Upper lobe of left lung (tissue), 4 donors: ENCODE results near the gene PRSS12.

ENCODE experiments used
- POLR2A ChIP-seq, 4 donors: fragments of 450-650 bp; IDR thresholded peaks; one replicate each; pipeline ENCODE4 v1.5.1; 2016 to 2017; ENCODE audit warnings: antibody characterized with exemption in 4 of 4, mild to moderate bottlenecking in 2 of 4
- POLR2AphosphoS5 ChIP-seq, 2 donors: sonication (generic); formaldehyde crosslinking; IDR thresholded peaks; one replicate each; pipeline ENCODE4 v1.5.1; 2017; ENCODE audit warnings: antibody characterized with exemption in 2 of 2
- TF ChIP-seq, protein P1 (sequence below), 6 experiments: fragments of 450-650 bp in 4 of 6; fragments of 200-600 bp in 2 of 6; sonication (generic) in 2 of 6; IDR thresholded peaks; one replicate each; pipeline ENCODE4 v1.5.1; 2016 to 2019; ENCODE audit warnings: antibody characterized with exemption in 6 of 6

DNA sequence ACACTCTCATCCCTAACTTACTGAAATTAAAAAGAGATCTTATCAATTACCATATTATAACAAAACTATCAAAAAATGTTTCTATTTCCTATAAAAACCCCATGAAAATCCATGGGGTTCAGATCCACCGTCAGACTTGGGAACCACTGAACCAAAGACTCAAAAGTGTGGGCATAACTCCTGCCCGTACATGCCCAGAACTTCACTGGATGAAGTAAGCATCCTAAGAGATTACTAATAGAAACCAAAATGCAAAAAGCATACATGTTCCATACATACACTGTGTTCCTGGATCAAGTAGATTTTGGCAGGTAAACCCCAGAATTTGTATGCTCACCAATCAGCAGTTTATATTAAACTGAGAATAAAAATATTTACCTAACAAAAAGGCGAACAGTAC lies 66.1 kb downstream of the PRSS12 start:
- TF ChIP-seq, protein P1, sequence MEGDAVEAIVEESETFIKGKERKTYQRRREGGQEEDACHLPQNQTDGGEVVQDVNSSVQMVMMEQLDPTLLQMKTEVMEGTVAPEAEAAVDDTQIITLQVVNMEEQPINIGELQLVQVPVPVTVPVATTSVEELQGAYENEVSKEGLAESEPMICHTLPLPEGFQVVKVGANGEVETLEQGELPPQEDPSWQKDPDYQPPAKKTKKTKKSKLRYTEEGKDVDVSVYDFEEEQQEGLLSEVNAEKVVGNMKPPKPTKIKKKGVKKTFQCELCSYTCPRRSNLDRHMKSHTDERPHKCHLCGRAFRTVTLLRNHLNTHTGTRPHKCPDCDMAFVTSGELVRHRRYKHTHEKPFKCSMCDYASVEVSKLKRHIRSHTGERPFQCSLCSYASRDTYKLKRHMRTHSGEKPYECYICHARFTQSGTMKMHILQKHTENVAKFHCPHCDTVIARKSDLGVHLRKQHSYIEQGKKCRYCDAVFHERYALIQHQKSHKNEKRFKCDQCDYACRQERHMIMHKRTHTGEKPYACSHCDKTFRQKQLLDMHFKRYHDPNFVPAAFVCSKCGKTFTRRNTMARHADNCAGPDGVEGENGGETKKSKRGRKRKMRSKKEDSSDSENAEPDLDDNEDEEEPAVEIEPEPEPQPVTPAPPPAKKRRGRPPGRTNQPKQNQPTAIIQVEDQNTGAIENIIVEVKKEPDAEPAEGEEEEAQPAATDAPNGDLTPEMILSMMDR (IDR thresholded peaks at IDR 0.05) = no peak
- TF ChIP-seq POLR2A (IDR thresholded peaks at IDR 0.05) = no peak
- no peak for TF ChIP-seq POLR2AphosphoS5 (IDR thresholded peaks at IDR 0.05)
